Breast epithelium (tissue), 4 donors: ENCODE results near the gene TMEM97. TPM values are rescaled to one million over a fixed set of nuclear protein-coding genes. Genes with fewer than 3 reads are reported as not detected.

ENCODE experiments used
- DNase-seq, 2 donors: peaks; one replicate each; pipeline ENCODE4 v3.0.0-alpha.2; 2019; ENCODE audit warnings: low spot score in 2 of 2
- H3K27ac ChIP-seq, 2 donors: fragments of 200-600 bp; sonication (generic) in 1 of 2; one replicate each; pipeline ENCODE4 v1.5.1; 2016 to 2019; ENCODE audit warnings: mild to moderate bottlenecking in 1 of 2
- H3K27me3 ChIP-seq, 2 donors: fragments of 200-600 bp; sonication (generic) in 1 of 2; one replicate each; pipeline versions ENCODE4 v1.5.1 to v1.6.0; 2017 to 2019; ENCODE audit warnings: control low read depth in 1 of 2, mild to moderate bottlenecking in 1 of 2
- H3K36me3 ChIP-seq: fragments of 200-600 bp; one replicate; pipeline ENCODE4 v1.5.1; 2019
- H3K4me1 ChIP-seq, 2 donors: fragments of 200-600 bp; sonication (generic); one replicate each; pipeline ENCODE4 v1.5.1; 2016 to 2019; ENCODE audit warnings: control low read depth in 1 of 2
- H3K4me3 ChIP-seq, 3 donors: fragments of 200-600 bp; sonication (generic); 1 replicate in 2 of 3; 2 replicates in 1 of 3; pipeline ENCODE4 v1.5.1; 2016 to 2019; ENCODE audit warnings: mild to moderate bottlenecking in 3 of 3, moderate library complexity in 2 of 3
- H3K9me3 ChIP-seq, 2 donors: fragments of 200-600 bp; sonication (generic) in 1 of 2; one replicate each; pipeline ENCODE4 v1.5.1; 2016 to 2019; ENCODE audit warnings: control low read depth in 1 of 2
- CTCF ChIP-seq, 3 donors: fragments of 450-650 bp; IDR thresholded peaks; one replicate each; pipeline ENCODE4 v1.5.1; 2016 to 2017; ENCODE audit warnings: antibody characterized with exemption in 3 of 3, mild to moderate bottlenecking in 3 of 3, moderate library complexity in 3 of 3
- POLR2A ChIP-seq: fragments of 450-650 bp; IDR thresholded peaks from one replicate; pipeline ENCODE4 v1.6.1; 2016; ENCODE audit warnings: antibody characterized with exemption, mild to moderate bottlenecking, moderate library complexity
- POLR2AphosphoS5 ChIP-seq, 3 donors: sonication (generic); formaldehyde crosslinking; IDR thresholded peaks; one replicate each; pipeline ENCODE4 v1.6.1; 2017; ENCODE audit warnings: antibody characterized with exemption in 3 of 3
- intact Hi-C: fragments of 100-400 bp; cut with DNase I; formaldehyde crosslinking; loops from one replicate; pipeline ENCODE4 v1.15.1; 2023; ENCODE audit warnings: low total_unique reads
- total RNA-seq, 3 donors: library from RNA; depleted of rRNA; stranded (reverse); fragments of >200 nt; gene quantifications; one replicate each; pipeline ENCODE4 v1.1.0, GENCODE V29; 2016

The TMEM97 gene
- total RNA-seq, 3 donors from 2014 or later = 7.2 to 9.8 (median 7.5) TPM

GRCh38 chr17:28324267-28324745, 5.3 kb downstream of the TMEM97 start:
- DNase-seq = no peak
- Histone ChIP-seq H3K27me3 (no peaks in the 10 kb centered on the region), H3K4me1 (no peaks in the 10 kb centered on the region), H3K27ac (no peak overlapping the region), H3K4me3 (no peak overlapping the region), H3K9me3 (no peaks in the 10 kb centered on the region), H3K36me3 (peaks cover 2% of the 10 kb centered on the region)
- intact Hi-C loops = no loop called here
- TF ChIP-seq CTCF (IDR thresholded peaks at IDR 0.05) (no peak), POLR2AphosphoS5 (IDR thresholded peaks at IDR 0.05) (no peak), POLR2A (no peak)

- Histone ChIP-seq H3K27me3 (no peaks in the 10 kb centered on the region), H3K36me3 (peaks cover 5% of the 10 kb centered on the region), H3K9me3 (no peaks in the 10 kb centered on the region), H3K4me3 (no peak overlapping the region), H3K4me1 (no peaks in the 10 kb centered on the region), H3K27ac (no peak overlapping the region)
- no peak for TF ChIP-seq CTCF (IDR thresholded peaks at IDR 0.05)
- no peak for TF ChIP-seq POLR2A
- TF ChIP-seq POLR2AphosphoS5 (IDR thresholded peaks at IDR 0.05) = no peak
- no peak for DNase-seq
- intact Hi-C loops = no loop called here
These were observed 5.8 kb downstream of the TMEM97 start for GRCh38 chr17:28324781-28325180.

DNA sequence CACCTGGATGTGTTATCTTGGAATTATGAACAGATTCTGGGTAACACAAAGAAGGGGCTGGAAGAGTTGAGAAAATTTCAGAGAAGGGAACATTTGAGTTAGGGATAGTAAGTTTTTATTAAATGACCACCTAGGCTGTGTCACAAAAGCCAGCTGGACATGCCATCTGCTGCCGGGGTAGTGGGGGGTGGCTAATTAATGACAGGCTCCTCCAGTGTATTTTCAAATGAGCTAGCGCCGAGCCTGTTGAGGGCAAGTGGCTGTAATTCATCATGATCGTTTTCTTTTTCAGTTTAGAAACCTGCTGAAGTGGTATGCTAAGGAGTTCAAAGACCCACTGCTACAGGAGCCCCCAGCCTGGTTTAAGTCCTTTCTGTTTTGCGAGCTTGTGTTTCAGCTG, 6.2 kb downstream of the TMEM97 start:
- Histone ChIP-seq H3K36me3 (peaks cover 5% of the 10 kb centered on the region), H3K4me1 (no peaks in the 10 kb centered on the region), H3K27ac (no peak overlapping the region), H3K4me3 (no peak overlapping the region), H3K9me3 (no peaks in the 10 kb centered on the region), H3K27me3 (no peaks in the 10 kb centered on the region)
- DNase-seq = no peak
- intact Hi-C loops = no loop called here
- TF ChIP-seq POLR2A (no peak), POLR2AphosphoS5 (IDR thresholded peaks at IDR 0.05) (no peak), CTCF (IDR thresholded peaks at IDR 0.05) (no peak)

GRCh38 chr17:28326114-28326513, 7.1 kb downstream of the TMEM97 start:
- no peak for DNase-seq
- no peak overlapping the region for H3K4me3 ChIP-seq
- H3K9me3 ChIP-seq = no peaks in the 10 kb centered on the region
- H3K27me3 ChIP-seq = no peaks in the 10 kb centered on the region
- no peak overlapping the region for H3K27ac ChIP-seq
- H3K36me3 ChIP-seq = peaks cover 5% of the 10 kb centered on the region
- no peaks in the 10 kb centered on the region for H3K4me1 ChIP-seq
- TF ChIP-seq POLR2AphosphoS5 (IDR thresholded peaks at IDR 0.05) = peak in 1 of 3 donors; percentile 37
- TF ChIP-seq POLR2A = no peak
- no peak for TF ChIP-seq CTCF (IDR thresholded peaks at IDR 0.05)
- intact Hi-C loops = no loop called here

GRCh38 chr17:28327031-28327607, 8.1 kb downstream of the TMEM97 start:
- no peak for DNase-seq
- Histone ChIP-seq H3K9me3 (no peaks in the 10 kb centered on the region), H3K4me3 (no peak overlapping the region), H3K27me3 (no peaks in the 10 kb centered on the region), H3K4me1 (no peaks in the 10 kb centered on the region), H3K36me3 (peaks cover 5% of the 10 kb centered on the region), H3K27ac (no peak overlapping the region)
- intact Hi-C loops = no loop called here
- no peak for TF ChIP-seq POLR2A
- TF ChIP-seq CTCF (IDR thresholded peaks at IDR 0.05) = no peak
- no peak for TF ChIP-seq POLR2AphosphoS5 (IDR thresholded peaks at IDR 0.05)
